ENCODE measurements around the gene DCBLD2.
A peak's percentile ranks its signal among the peaks of the same experiment; 100 is the strongest.

Gene DCBLD2

DNA sequence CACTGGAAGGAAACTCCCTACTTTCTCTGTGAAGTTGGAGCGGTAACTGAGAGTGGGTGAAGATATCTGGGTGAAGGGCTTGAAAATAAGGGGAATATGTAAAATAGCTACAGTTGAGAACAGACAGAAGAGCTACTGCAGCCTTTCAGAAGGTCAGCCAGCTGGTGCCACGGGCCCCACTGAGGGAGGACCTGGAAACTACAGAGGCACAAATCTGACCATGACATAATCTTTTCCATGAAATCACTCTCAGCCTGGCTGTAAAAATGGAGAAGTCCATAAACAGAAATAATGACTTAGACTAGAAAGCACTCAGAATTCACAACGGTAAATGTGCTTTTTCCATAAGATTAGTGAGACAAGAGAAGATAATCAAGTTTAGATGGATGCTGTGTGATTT lies 91.9 kb downstream of the DCBLD2 start:
- Histone ChIP-seq H3K4me1 (ENCODE audit: control insufficient read depth, insufficient read depth, low read length, poor library complexity, severe bottlenecking) (no peaks in the 10 kb centered on the region), H3K4me3 (ENCODE audit: extremely low read depth, insufficient read depth, low read length, poor library complexity, severe bottlenecking) (no peak overlapping the region), H3K36me3 (ENCODE audit: control insufficient read depth, insufficient read depth, low read length) (peaks cover 77% of the 10 kb centered on the region), H3K9me3 (ENCODE audit: control insufficient read depth, low read length) (no peaks in the 10 kb centered on the region), H3K27ac (ENCODE audit: low read depth, low read length, severe bottlenecking) (no peak overlapping the region)
- whole genome bisulfite sequencing, 2 experiments (ENCODE audit: insufficient coverage in 2 of 2) = 100% methylated on average over 1 of the region's 3 CpGs; no CpG with 5 or more reads in 1 of the 2 experiments

DNA sequence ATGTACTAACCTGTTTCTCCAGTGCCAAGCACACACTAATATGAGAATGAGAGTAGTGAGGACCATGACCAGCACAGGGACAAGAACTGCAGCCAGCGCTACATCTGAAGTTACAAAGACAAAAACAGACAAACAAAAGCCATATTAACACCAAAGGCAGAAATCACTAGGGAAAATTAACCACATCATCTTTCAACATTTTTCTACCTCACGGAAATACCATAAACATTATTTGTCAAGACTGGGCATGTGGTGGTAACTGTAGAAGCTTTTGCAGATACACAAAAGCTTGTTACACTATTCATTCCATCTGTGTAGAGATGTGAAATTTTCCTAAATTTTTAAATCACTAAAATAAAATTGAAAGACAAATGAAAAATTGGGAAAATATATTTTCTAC lies 93.4 kb downstream of the DCBLD2 start:
- no peak overlapping the region for H3K27ac ChIP-seq (ENCODE audit: low read depth, low read length, severe bottlenecking)
- H3K9me3 ChIP-seq (ENCODE audit: control insufficient read depth, low read length) = no peaks in the 10 kb centered on the region
- H3K4me1 ChIP-seq (ENCODE audit: control insufficient read depth, insufficient read depth, low read length, poor library complexity, severe bottlenecking) = no peaks in the 10 kb centered on the region
- peaks cover 64% of the 10 kb centered on the region for H3K36me3 ChIP-seq (ENCODE audit: control insufficient read depth, insufficient read depth, low read length)
- H3K4me3 ChIP-seq (ENCODE audit: extremely low read depth, insufficient read depth, low read length, poor library complexity, severe bottlenecking) = no peak overlapping the region
- no CpG with 5 or more reads among the region's 2 CpGs for WGBS, 2 experiments (ENCODE audit: insufficient coverage in 2 of 2)

- 100% methylated on average over 1 of the region's 1 CpG; no CpG with 5 or more reads in 1 of the 2 experiments for WGBS, 2 experiments (ENCODE audit: insufficient coverage in 2 of 2)
- H3K9me3 ChIP-seq (ENCODE audit: control insufficient read depth, low read length) = no peaks in the 10 kb centered on the region
- no peak overlapping the region for H3K27ac ChIP-seq (ENCODE audit: low read depth, low read length, severe bottlenecking)
- H3K4me3 ChIP-seq (ENCODE audit: extremely low read depth, insufficient read depth, low read length, poor library complexity, severe bottlenecking) = no peak overlapping the region
- peaks cover 61% of the 10 kb centered on the region for H3K36me3 ChIP-seq (ENCODE audit: control insufficient read depth, insufficient read depth, low read length)
- H3K4me1 ChIP-seq (ENCODE audit: control insufficient read depth, insufficient read depth, low read length, poor library complexity, severe bottlenecking) = no peaks in the 10 kb centered on the region
Measured at GRCh38 chr3:98807561-98807960, 93.9 kb downstream of the DCBLD2 start.

- Histone ChIP-seq H3K9me3 (ENCODE audit: control insufficient read depth, low read length) (no peaks in the 10 kb centered on the region), H3K4me1 (ENCODE audit: control insufficient read depth, insufficient read depth, low read length, poor library complexity, severe bottlenecking) (no peaks in the 10 kb centered on the region), H3K4me3 (ENCODE audit: extremely low read depth, insufficient read depth, low read length, poor library complexity, severe bottlenecking) (no peak overlapping the region), H3K36me3 (ENCODE audit: control insufficient read depth, insufficient read depth, low read length) (peaks cover 61% of the 10 kb centered on the region), H3K27ac (ENCODE audit: low read depth, low read length, severe bottlenecking) (no peak overlapping the region)
- WGBS, 2 experiments (ENCODE audit: insufficient coverage in 2 of 2) = 94% methylated on average over 3 of the region's 4 CpGs; no CpG with 5 or more reads in 1 of the 2 experiments
Measured at GRCh38 chr3:98807011-98807410, 94.5 kb downstream of the DCBLD2 start.

DNA sequence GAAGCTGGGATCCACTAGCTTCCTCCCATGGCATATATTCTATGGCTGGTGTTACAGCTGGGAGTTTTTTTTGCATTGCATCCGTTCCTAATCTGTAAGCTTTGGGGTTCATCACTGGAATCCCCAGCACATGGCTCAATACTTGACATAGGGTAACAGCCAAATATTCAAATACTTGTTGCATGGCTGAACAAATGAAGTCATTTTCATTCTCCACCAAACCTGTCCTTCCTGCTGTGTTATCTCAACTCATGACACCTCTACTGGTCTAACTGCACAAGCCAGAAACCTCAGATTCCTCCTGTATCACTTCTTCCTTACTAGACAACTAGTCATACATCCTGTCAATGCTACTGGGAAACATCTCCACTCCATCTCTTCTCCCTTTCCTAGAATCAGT lies 95.0 kb downstream of the DCBLD2 start:
- Histone ChIP-seq H3K9me3 (ENCODE audit: control insufficient read depth, low read length) (no peaks in the 10 kb centered on the region), H3K36me3 (ENCODE audit: control insufficient read depth, insufficient read depth, low read length) (peaks cover 65% of the 10 kb centered on the region), H3K4me1 (ENCODE audit: control insufficient read depth, insufficient read depth, low read length, poor library complexity, severe bottlenecking) (no peaks in the 10 kb centered on the region), H3K27ac (ENCODE audit: low read depth, low read length, severe bottlenecking) (no peak overlapping the region), H3K4me3 (ENCODE audit: extremely low read depth, insufficient read depth, low read length, poor library complexity, severe bottlenecking) (no peak overlapping the region)
- 88 to 100% methylated on average over 1 of the region's 1 CpG for WGBS, 2 experiments (ENCODE audit: insufficient coverage in 2 of 2)

GRCh38 chr3:98805571-98805970 lies 95.9 kb downstream of the DCBLD2 start:
- Histone ChIP-seq H3K36me3 (ENCODE audit: control insufficient read depth, insufficient read depth, low read length) (peaks cover 64% of the 10 kb centered on the region), H3K4me1 (ENCODE audit: control insufficient read depth, insufficient read depth, low read length, poor library complexity, severe bottlenecking) (no peaks in the 10 kb centered on the region), H3K9me3 (ENCODE audit: control insufficient read depth, low read length) (no peaks in the 10 kb centered on the region), H3K4me3 (ENCODE audit: extremely low read depth, insufficient read depth, low read length, poor library complexity, severe bottlenecking) (no peak overlapping the region), H3K27ac (ENCODE audit: low read depth, low read length, severe bottlenecking) (no peak overlapping the region)
- 93 to 94% methylated on average over 3 to 5 of the region's 6 CpGs for WGBS, 2 experiments (ENCODE audit: insufficient coverage in 2 of 2)

- 92 to 93% methylated on average over 4 to 6 of the region's 7 CpGs for WGBS, 2 experiments (ENCODE audit: insufficient coverage in 2 of 2)
- Histone ChIP-seq H3K4me1 (ENCODE audit: control insufficient read depth, insufficient read depth, low read length, poor library complexity, severe bottlenecking) (no peaks in the 10 kb centered on the region), H3K9me3 (ENCODE audit: control insufficient read depth, low read length) (no peaks in the 10 kb centered on the region), H3K27ac (ENCODE audit: low read depth, low read length, severe bottlenecking) (peak overlapping the region; percentile 41), H3K36me3 (ENCODE audit: control insufficient read depth, insufficient read depth, low read length) (peaks cover 57% of the 10 kb centered on the region), H3K4me3 (ENCODE audit: extremely low read depth, insufficient read depth, low read length, poor library complexity, severe bottlenecking) (no peak overlapping the region)
Measured at GRCh38 chr3:98801043-98801747, 100.3 kb downstream of the DCBLD2 start.

GRCh38 chr3:98800401-98800800 lies 101.1 kb downstream of the DCBLD2 start:
- H3K4me3 ChIP-seq (ENCODE audit: extremely low read depth, insufficient read depth, low read length, poor library complexity, severe bottlenecking) = no peak overlapping the region
- peaks cover 52% of the 10 kb centered on the region for H3K36me3 ChIP-seq (ENCODE audit: control insufficient read depth, insufficient read depth, low read length)
- 93 to 95% methylated on average over 3 of the region's 3 CpGs for whole genome bisulfite sequencing, 2 experiments (ENCODE audit: insufficient coverage in 2 of 2)
- H3K9me3 ChIP-seq (ENCODE audit: control insufficient read depth, low read length) = no peaks in the 10 kb centered on the region
- no peaks in the 10 kb centered on the region for H3K4me1 ChIP-seq (ENCODE audit: control insufficient read depth, insufficient read depth, low read length, poor library complexity, severe bottlenecking)
- H3K27ac ChIP-seq (ENCODE audit: low read depth, low read length, severe bottlenecking) = no peak overlapping the region

- WGBS, 2 experiments (ENCODE audit: insufficient coverage in 2 of 2) = 90 to 95% methylated on average over 2 to 3 of the region's 3 CpGs
- no peak overlapping the region for H3K27ac ChIP-seq (ENCODE audit: low read depth, low read length, severe bottlenecking)
Measured at GRCh38 chr3:98799479-98799878, 102.0 kb downstream of the DCBLD2 start.

GRCh38 chr3:98798820-98799219 lies 102.7 kb downstream of the DCBLD2 start:
- no peak overlapping the region for H3K4me3 ChIP-seq (ENCODE audit: extremely low read depth, insufficient read depth, low read length, poor library complexity, severe bottlenecking)
- H3K4me1 ChIP-seq (ENCODE audit: control insufficient read depth, insufficient read depth, low read length, poor library complexity, severe bottlenecking) = no peaks in the 10 kb centered on the region
- no peaks in the 10 kb centered on the region for H3K9me3 ChIP-seq (ENCODE audit: control insufficient read depth, low read length)
- H3K36me3 ChIP-seq (ENCODE audit: control insufficient read depth, insufficient read depth, low read length) = peaks cover 54% of the 10 kb centered on the region
- WGBS, 2 experiments (ENCODE audit: insufficient coverage in 2 of 2) = 95% methylated on average over 3 of the region's 4 CpGs; no CpG with 5 or more reads in 1 of the 2 experiments
- H3K27ac ChIP-seq (ENCODE audit: low read depth, low read length, severe bottlenecking) = no peak overlapping the region

More at GRCh38 chr3:98799479-98799878, 102.0 kb downstream of the DCBLD2 start:
- H3K4me3 ChIP-seq (ENCODE audit: extremely low read depth, insufficient read depth, low read length, poor library complexity, severe bottlenecking) = no peak overlapping the region
- H3K36me3 ChIP-seq (ENCODE audit: control insufficient read depth, insufficient read depth, low read length) = peaks cover 52% of the 10 kb centered on the region
- no peaks in the 10 kb centered on the region for H3K9me3 ChIP-seq (ENCODE audit: control insufficient read depth, low read length)
- no peaks in the 10 kb centered on the region for H3K4me1 ChIP-seq (ENCODE audit: control insufficient read depth, insufficient read depth, low read length, poor library complexity, severe bottlenecking)

DNA sequence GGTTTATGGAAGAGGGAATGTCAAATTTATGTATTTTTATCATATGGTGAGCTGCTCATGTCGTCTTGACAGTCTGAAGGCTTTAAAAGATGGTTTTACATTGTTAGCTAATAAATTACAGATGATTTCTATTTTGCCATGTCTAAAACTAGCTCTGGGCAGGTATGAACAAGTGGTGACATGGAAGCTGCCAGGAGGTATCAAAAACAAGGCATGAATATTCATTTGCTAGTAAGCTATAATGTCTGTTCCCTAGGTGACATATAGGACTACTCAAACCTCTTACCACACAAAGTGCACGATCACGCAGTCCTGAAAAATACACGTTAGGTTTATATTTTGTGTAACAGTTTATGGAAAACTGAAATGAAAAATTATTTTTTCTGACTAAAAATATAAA lies 103.6 kb downstream of the DCBLD2 start:
- WGBS, 2 experiments (ENCODE audit: insufficient coverage in 2 of 2) = 100% methylated on average over 1 of the region's 4 CpGs; no CpG with 5 or more reads in 1 of the 2 experiments
- H3K27ac ChIP-seq (ENCODE audit: low read depth, low read length, severe bottlenecking) = no peak overlapping the region
- H3K9me3 ChIP-seq (ENCODE audit: control insufficient read depth, low read length) = no peaks in the 10 kb centered on the region
- no peak overlapping the region for H3K4me3 ChIP-seq (ENCODE audit: extremely low read depth, insufficient read depth, low read length, poor library complexity, severe bottlenecking)
- H3K36me3 ChIP-seq (ENCODE audit: control insufficient read depth, insufficient read depth, low read length) = peaks cover 54% of the 10 kb centered on the region
- H3K4me1 ChIP-seq (ENCODE audit: control insufficient read depth, insufficient read depth, low read length, poor library complexity, severe bottlenecking) = no peaks in the 10 kb centered on the region

Measured in mesodermal cell (in vitro differentiated cells).